Neuronal stem cell (in vitro differentiated cells): ENCODE results near the gene PRKX.
A peak's percentile ranks its signal among the peaks of the same experiment; 100 is the strongest.
"Not testable (repeated sequence)": the region's sequence is repeated elsewhere in the genome, so short reads cannot be mapped to it uniquely, and the experiment has no call there.

Source experiments
- DNase-seq: peaks from one replicate; pipeline ENCODE4 v3.0.0-alpha.2; 2013; ENCODE audit warnings: low spot score
- H2AFZ ChIP-seq: one replicate; pipeline ENCODE4 v1.6.1; 2013; ENCODE audit warnings: mild to moderate bottlenecking, low read length, inconsistent platforms
- H2AK5ac ChIP-seq: 2 replicates; pipeline ENCODE4 v1.6.1; 2013; ENCODE audit warnings: low read depth, mild to moderate bottlenecking, inconsistent platforms, low read length, moderate library complexity, mixed read lengths
- H2BK120ac ChIP-seq: 2 replicates; pipeline ENCODE4 v1.6.1; 2013; ENCODE audit warnings: low read depth, mild to moderate bottlenecking, inconsistent platforms, low read length, moderate library complexity, mixed read lengths
- H2BK12ac ChIP-seq: one replicate; pipeline ENCODE4 v1.6.1; 2013; ENCODE audit warnings: low read length, inconsistent platforms
- H2BK15ac ChIP-seq: 2 replicates; pipeline ENCODE4 v1.6.1; 2013; ENCODE audit warnings: mild to moderate bottlenecking, low read length, inconsistent platforms, mixed read lengths
- H2BK5ac ChIP-seq: one replicate; pipeline ENCODE4 v1.6.1; 2013; ENCODE audit warnings: inconsistent platforms, mild to moderate bottlenecking, low read length, moderate library complexity
- H3K14ac ChIP-seq: one replicate; pipeline ENCODE4 v1.6.1; 2013; ENCODE audit warnings: low read length, inconsistent platforms
- H3K18ac ChIP-seq: 2 replicates; pipeline ENCODE4 v1.6.1; 2013; ENCODE audit warnings: low read length, inconsistent platforms
- H3K23ac ChIP-seq: 2 replicates; pipeline ENCODE4 v1.6.1; 2013; ENCODE audit warnings: low read depth, mild to moderate bottlenecking, mixed read lengths, low read length, inconsistent platforms; ENCODE audit not compliant: poor library complexity
- H3K27ac ChIP-seq: replicated peaks from 3 replicates; pipeline ENCODE4 v1.5.1; 2013; ENCODE audit warnings: low read length, inconsistent platforms
- H3K27me3 ChIP-seq, 3 experiments: 2 replicates each; pipeline ENCODE4 v1.6.1; 2013; ENCODE audit warnings: low read length in 3 of 3, mild to moderate bottlenecking in 2 of 3, inconsistent platforms in 1 of 3, low read depth in 1 of 3, mixed read lengths in 1 of 3, moderate library complexity in 1 of 3; ENCODE audit not compliant: control insufficient read depth in 3 of 3, insufficient read depth in 3 of 3
- H3K36me3 ChIP-seq, 2 donors: replicated peaks in 1 of 2; 2 replicates each; pipeline ENCODE4 v1.6.1; 2013; ENCODE audit warnings: low read length in 2 of 2; ENCODE audit not compliant: control insufficient read depth in 2 of 2, insufficient read depth in 2 of 2
- H3K4ac ChIP-seq: 2 replicates; pipeline ENCODE4 v1.6.1; 2013; ENCODE audit warnings: inconsistent platforms, mild to moderate bottlenecking, low read length, moderate library complexity
- H3K4me1 ChIP-seq, 2 donors: 1 replicate in 1 of 2; 2 replicates in 1 of 2; pipeline ENCODE4 v1.6.1; 2013; ENCODE audit warnings: low read length in 2 of 2, low read depth in 1 of 2; ENCODE audit not compliant: control insufficient read depth in 2 of 2, insufficient read depth in 1 of 2
- H3K4me2 ChIP-seq: one replicate; pipeline ENCODE4 v1.6.1; 2013; ENCODE audit warnings: mild to moderate bottlenecking, low read length, inconsistent platforms; ENCODE audit not compliant: insufficient read depth, poor library complexity, severe bottlenecking
- H3K4me3 ChIP-seq, 2 donors: 2 replicates each; pipeline ENCODE4 v1.5.1; 2013; ENCODE audit warnings: low read length in 2 of 2, mild to moderate bottlenecking in 2 of 2, inconsistent platforms in 1 of 2, moderate library complexity in 1 of 2
- H3K79me1 ChIP-seq: one replicate; pipeline ENCODE4 v1.6.1; 2013; ENCODE audit warnings: low read depth, mild to moderate bottlenecking, inconsistent platforms, low read length, moderate library complexity
- H3K9ac ChIP-seq: one replicate; pipeline ENCODE4 v1.6.1; 2013; ENCODE audit warnings: mild to moderate bottlenecking, low read depth, low read length, inconsistent platforms; ENCODE audit not compliant: poor library complexity
- H3K9me3 ChIP-seq, 2 donors: replicated peaks in 1 of 2; 2 replicates each; pipeline versions ENCODE3 to v1.6.1; 2013; ENCODE audit warnings: low read length in 2 of 2, mild to moderate bottlenecking in 2 of 2, inconsistent platforms in 1 of 2, low read depth in 1 of 2, mixed read lengths in 1 of 2, moderate library complexity in 1 of 2; ENCODE audit not compliant: control insufficient read depth in 2 of 2, insufficient read depth in 1 of 2
- H4K8ac ChIP-seq: one replicate; pipeline ENCODE4 v1.6.1; 2013; ENCODE audit warnings: low read depth, mild to moderate bottlenecking, inconsistent platforms, low read length, moderate library complexity
- H4K91ac ChIP-seq: one replicate; pipeline ENCODE4 v1.6.1; 2013; ENCODE audit warnings: low read length, low read depth, mild to moderate bottlenecking, inconsistent platforms; ENCODE audit not compliant: poor library complexity
- WGBS, 2 donors: extraction: QIAGEN DNeasy Blood & Tissue Kit; methylation state at CpG; one replicate each; pipeline ENCODE4 v1.1.7; 2013; ENCODE audit warnings: missing lambda C conversion rate in 2 of 2, mixed read lengths in 1 of 2; ENCODE audit not compliant: insufficient read length in 2 of 2, insufficient replicate concordance in 1 of 2; ENCODE audit errors: extremely low coverage in 2 of 2; 5-methylcytosine and 5-hydroxymethylcytosine counted together

PRKX gene

DNA sequence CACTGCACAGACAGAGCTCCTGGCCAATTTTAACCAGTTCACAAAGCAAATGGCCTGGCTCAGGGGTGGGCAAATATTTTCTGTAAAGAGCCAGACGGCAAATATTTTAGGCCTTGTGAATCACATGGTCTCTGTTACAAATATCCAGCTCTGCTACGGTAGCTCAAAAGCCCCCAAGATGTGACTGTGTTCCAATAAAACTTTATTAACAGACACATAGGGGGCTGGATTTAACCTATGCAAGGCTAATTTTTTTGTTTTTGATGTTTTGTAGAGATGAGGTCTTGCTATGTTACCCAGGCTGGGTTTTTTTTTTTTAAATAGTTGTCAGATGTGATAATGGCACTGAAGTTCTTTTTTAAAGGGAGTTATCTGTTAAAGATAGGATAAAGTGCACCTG lies 65.4 kb downstream of the PRKX start:
- H3K23ac ChIP-seq, result no peak overlapping the region
- no peak overlapping the region for H3K4me2 ChIP-seq
- DNase-seq, result no peak
- no peak overlapping the region for H2BK12ac ChIP-seq
- no peak overlapping the region for H2BK5ac ChIP-seq
- WGBS, 2 donors, result no CpG with 5 or more reads among the region's 2 CpGs
- H3K79me1 ChIP-seq, result no peaks in the 10 kb centered on the region
- H4K8ac ChIP-seq, result no peak overlapping the region
- no peak overlapping the region for H2AFZ ChIP-seq
- no peak overlapping the region for H3K14ac ChIP-seq
- H3K9me3 ChIP-seq, result peaks cover 0 to 9% of the 10 kb centered on the region in 2 donors
- no peak overlapping the region for H3K18ac ChIP-seq
- H4K91ac ChIP-seq, result no peak overlapping the region
- no peak overlapping the region for H2AK5ac ChIP-seq
- H3K27ac ChIP-seq, result no peak overlapping the region
- H3K36me3 ChIP-seq, result peaks cover 0 to 28% of the 10 kb centered on the region in 2 donors
- H3K4me1 ChIP-seq, result no peaks in the 10 kb centered on the region
- H3K4me3 ChIP-seq, result no peak overlapping the region
- H3K27me3 ChIP-seq, result no peaks in the 10 kb centered on the region
- no peak overlapping the region for H3K4ac ChIP-seq
- no peak overlapping the region for H3K9ac ChIP-seq
- no peak overlapping the region for H2BK15ac ChIP-seq
- H2BK120ac ChIP-seq, result no peak overlapping the region

DNA sequence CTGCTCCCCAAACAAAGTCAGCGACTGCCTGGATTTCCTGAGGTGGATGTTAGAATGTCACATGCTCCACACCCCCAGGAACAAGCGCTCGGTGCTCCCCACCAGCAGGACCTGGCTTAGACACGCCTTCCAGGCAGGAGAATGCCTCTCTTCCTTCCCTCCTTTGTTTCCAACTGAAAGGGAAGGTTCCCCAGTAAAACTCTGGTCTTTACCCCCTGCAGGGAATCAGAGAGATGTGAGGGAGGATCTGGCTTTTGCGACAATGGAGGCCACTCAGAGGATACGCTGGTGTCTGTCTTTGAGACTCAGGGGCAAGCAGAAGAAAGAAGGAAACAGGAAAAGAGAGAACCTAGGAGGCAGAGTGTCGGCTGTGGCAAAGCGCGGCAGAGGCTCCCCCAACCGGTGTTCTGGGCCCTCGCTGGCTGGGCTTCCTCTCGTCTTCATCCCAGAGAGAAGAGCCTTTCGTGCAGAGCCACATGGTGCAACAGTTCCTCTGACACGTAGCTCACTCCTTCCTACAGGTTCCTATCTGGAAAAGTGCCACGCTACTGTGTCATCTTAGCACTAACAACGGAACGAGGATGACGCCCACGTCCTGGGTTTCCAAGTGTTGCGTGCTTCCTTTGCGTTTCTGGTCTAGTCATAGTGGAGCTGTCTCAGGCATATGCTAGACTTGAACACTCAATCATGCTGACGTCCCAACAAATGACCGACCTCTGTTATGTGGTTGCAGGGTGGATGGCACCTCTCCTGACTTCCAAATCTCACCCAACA lies 73.4 kb downstream of the PRKX start:
- not testable (repeated sequence) for H3K4ac ChIP-seq, H3K27me3 ChIP-seq, H2BK12ac ChIP-seq, H3K18ac ChIP-seq, H2BK15ac ChIP-seq, H3K4me3 ChIP-seq, H3K9me3 ChIP-seq, H4K8ac ChIP-seq, H2BK120ac ChIP-seq, H2BK5ac ChIP-seq, H2AK5ac ChIP-seq, H3K79me1 ChIP-seq, H4K91ac ChIP-seq, H3K9ac ChIP-seq, H3K14ac ChIP-seq, H3K4me1 ChIP-seq, H3K23ac ChIP-seq
- WGBS, 2 donors, result no CpG with 5 or more reads among the region's 23 CpGs
- H3K4me2 ChIP-seq, result peak overlapping the region; percentile 18
- DNase-seq, result peak; percentile 14
- H2AFZ ChIP-seq, result peak overlapping the region; percentile 56
- H3K27ac ChIP-seq, result peak overlapping the region; percentile 19
- peaks cover 0 to 23% of the 10 kb centered on the region in 2 donors for H3K36me3 ChIP-seq

GRCh38 chrX:3639236-3639635 lies 74.2 kb downstream of the PRKX start:
- Histone ChIP-seq H2BK12ac (no peak overlapping the region), H2BK15ac (no peak overlapping the region), H3K23ac (no peak overlapping the region), H3K36me3 (peaks cover 0 to 16% of the 10 kb centered on the region in 2 donors), H3K27ac (no peak overlapping the region), H3K9ac (no peak overlapping the region), H3K79me1 (no peaks in the 10 kb centered on the region), H3K4me2 (no peak overlapping the region), H2AK5ac (no peak overlapping the region), H4K91ac (no peak overlapping the region), H3K4me1 (no peaks in the 10 kb centered on the region), H3K4me3 (no peak overlapping the region), H2BK120ac (no peak overlapping the region), H2AFZ (no peak overlapping the region), H3K14ac (no peak overlapping the region), H3K4ac (no peak overlapping the region), H4K8ac (no peak overlapping the region), H3K18ac (no peak overlapping the region), H3K27me3 (no peaks in the 10 kb centered on the region), H3K9me3 (peaks cover 0 to 3% of the 10 kb centered on the region in 2 donors), H2BK5ac (no peak overlapping the region)
- no peak for DNase-seq
- no CpG with 5 or more reads among the region's 2 CpGs for WGBS, 2 donors

DNA sequence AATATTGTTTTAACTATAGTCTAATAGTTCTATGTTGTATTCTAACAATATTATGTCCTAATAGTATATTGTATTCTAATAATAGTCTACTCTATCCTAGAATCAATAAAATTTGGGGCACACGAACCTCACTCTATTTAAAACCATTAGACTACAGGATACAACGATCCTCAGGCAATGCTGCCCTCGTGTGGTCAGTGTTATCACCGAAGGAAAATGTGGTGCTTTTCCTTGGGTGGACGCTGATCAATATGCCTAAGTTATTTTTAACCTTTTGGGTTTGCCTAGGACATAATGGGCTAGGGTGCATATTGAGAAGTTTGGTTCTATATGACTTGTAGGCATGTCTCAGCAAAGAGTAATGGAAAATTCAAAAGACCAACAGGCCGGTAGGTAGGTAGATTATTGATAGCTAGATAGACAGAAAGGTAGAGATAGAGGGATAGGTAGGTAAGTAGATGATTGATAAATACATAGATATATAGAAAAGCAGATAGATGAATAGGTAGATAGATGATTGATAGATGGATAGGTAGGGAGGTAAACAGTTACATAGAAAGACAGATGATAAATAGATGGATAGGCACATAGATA lies 75.1 kb downstream of the PRKX start:
- Histone ChIP-seq H3K14ac (no peak overlapping the region), H2AK5ac (no peak overlapping the region), H4K8ac (no peak overlapping the region), H3K79me1 (no peaks in the 10 kb centered on the region), H2BK120ac (no peak overlapping the region), H2BK15ac (no peak overlapping the region), H3K36me3 (peaks cover 0 to 15% of the 10 kb centered on the region in 2 donors), H2AFZ (no peak overlapping the region), H3K4me1 (no peaks in the 10 kb centered on the region), H3K4me2 (no peak overlapping the region), H2BK5ac (no peak overlapping the region), H3K4ac (no peak overlapping the region), H3K18ac (no peak overlapping the region), H3K23ac (no peak overlapping the region), H2BK12ac (no peak overlapping the region), H3K27me3 (no peaks in the 10 kb centered on the region), H3K4me3 (no peak overlapping the region), H4K91ac (no peak overlapping the region), H3K27ac (no peak overlapping the region), H3K9me3 (no peaks in the 10 kb centered on the region), H3K9ac (no peak overlapping the region)
- no CpG with 5 or more reads among the region's 6 CpGs for WGBS, 2 donors
- peak; percentile 23 for DNase-seq
